Right atrium auricular region (tissue), 2 donors: ENCODE results near the gene DAW1. TPM values are rescaled to one million over a fixed set of nuclear protein-coding genes. Genes with fewer than 3 reads are reported as not detected.

Source experiments
- DNase-seq: peaks from one replicate; pipeline ENCODE4 v3.0.0-alpha.2; 2019; ENCODE audit warnings: low spot score
- H3K27ac ChIP-seq, 2 donors: fragments of 200-600 bp; sonication (generic); 1 replicate in 1 of 2; 2 replicates in 1 of 2; pipeline ENCODE4 v1.5.1; 2016 to 2019
- H3K27me3 ChIP-seq, 2 donors: fragments of 200-600 bp; sonication (generic); one replicate each; pipeline versions ENCODE4 v1.5.1 to v1.6.0; 2017 to 2019
- H3K36me3 ChIP-seq: fragments of 200-600 bp; sonication (generic); one replicate; pipeline ENCODE4 v1.5.1; 2016
- H3K4me1 ChIP-seq, 2 donors: fragments of 200-600 bp; sonication (generic); one replicate each; pipeline versions ENCODE4 v1.5.1 to v1.6.0; 2017 to 2019
- H3K4me3 ChIP-seq, 2 donors: fragments of 200-600 bp; sonication (generic); 1 replicate in 1 of 2; 2 replicates in 1 of 2; pipeline ENCODE4 v1.5.1; 2017 to 2019; ENCODE audit warnings: mild to moderate bottlenecking in 1 of 2, moderate library complexity in 1 of 2
- H3K9me3 ChIP-seq, 2 donors: fragments of 200-600 bp; sonication (generic); one replicate each; pipeline ENCODE4 v1.5.1; 2019
- CTCF ChIP-seq, 2 donors: fragments of 200-600 bp; sonication (generic); IDR thresholded peaks; one replicate each; pipeline ENCODE4 v1.5.1; 2019; ENCODE audit warnings: antibody characterized with exemption in 2 of 2
- total RNA-seq, 2 donors: library from RNA; depleted of rRNA; stranded (reverse); fragments of >200 nt; gene quantifications; one replicate each; pipeline ENCODE4 v1.1.0, GENCODE V29; 2016

The DAW1 gene
- total RNA-seq, 2 donors from 2014 or later = 0.43 TPM; not detected in 1

DNA sequence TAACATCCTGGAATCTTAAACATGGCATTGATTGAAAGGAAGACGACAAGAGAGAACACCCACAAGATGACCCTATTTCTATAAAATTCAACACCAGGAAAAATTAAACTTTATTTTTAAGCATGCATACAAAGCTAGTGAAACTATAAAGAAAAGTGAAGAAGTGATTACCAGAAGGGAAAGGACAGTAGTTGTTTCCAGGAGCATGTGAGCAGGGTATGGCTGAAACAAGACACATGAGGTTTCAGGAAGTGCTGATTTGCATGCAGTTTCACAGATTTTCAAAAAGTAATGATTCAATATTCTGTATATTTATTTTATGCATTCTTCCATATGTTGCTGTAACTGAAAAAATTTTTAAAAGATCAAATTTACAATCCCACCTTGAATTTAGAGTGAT is 24.6 kb upstream of the DAW1 start:
- Histone ChIP-seq H3K4me1 (no peaks in the 10 kb centered on the region), H3K27ac (no peak overlapping the region), H3K9me3 (no peaks in the 10 kb centered on the region), H3K36me3 (no peaks in the 10 kb centered on the region), H3K27me3 (no peaks in the 10 kb centered on the region), H3K4me3 (no peak overlapping the region)
- DNase-seq = no peak
- no peak for TF ChIP-seq CTCF (IDR thresholded peaks at IDR 0.05)

GRCh38 chr2:227848146-227848545 is 23.3 kb upstream of the DAW1 start:
- DNase-seq = no peak
- H3K9me3 ChIP-seq = no peaks in the 10 kb centered on the region
- H3K27ac ChIP-seq = no peak overlapping the region
- no peak overlapping the region for H3K4me3 ChIP-seq
- no peaks in the 10 kb centered on the region for H3K36me3 ChIP-seq
- H3K27me3 ChIP-seq = no peaks in the 10 kb centered on the region
- H3K4me1 ChIP-seq = no peaks in the 10 kb centered on the region
- no peak for TF ChIP-seq CTCF (IDR thresholded peaks at IDR 0.05)

DNA sequence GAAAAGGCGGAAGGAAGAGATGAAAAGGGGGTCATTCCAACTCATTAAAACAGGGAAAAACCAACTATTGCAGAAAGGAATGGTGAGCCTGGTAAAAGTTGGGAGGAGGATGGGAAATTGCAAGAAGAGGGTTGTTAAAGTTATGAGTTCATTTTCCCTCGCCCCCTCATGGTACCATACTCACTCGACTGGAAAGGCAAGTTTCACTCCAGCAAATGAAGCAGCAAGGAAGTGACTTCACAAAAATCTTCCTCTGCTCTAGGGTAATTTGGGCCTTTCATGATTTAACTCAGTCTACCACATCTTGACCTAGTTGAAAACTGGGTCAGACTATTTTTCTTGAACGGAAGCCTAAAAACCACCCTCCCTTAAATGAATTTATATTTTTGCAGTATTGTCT is 22.8 kb upstream of the DAW1 start:
- Histone ChIP-seq H3K36me3 (no peaks in the 10 kb centered on the region), H3K4me3 (no peak overlapping the region)
- no peak for DNase-seq

DNA sequence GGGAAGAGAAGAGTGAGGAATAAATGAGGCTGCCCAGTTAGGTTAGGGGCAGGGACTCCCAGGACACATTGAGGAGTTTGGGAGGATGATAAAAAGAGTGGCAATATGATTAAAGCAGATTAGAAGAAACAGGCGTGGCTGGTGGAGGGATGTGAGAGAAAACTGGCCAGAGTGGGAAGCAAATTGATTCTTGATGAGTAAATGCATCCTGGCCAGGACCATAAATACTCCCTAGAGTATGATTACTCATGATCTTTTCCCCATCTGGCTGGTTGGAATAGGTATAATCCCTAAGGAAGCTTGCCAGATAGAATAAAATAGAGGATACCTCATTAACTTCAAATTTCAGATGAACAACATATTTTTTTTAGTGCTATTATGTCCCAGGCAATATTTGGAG is 21.5 kb upstream of the DAW1 start:
- no peaks in the 10 kb centered on the region for H3K36me3 ChIP-seq
- no peaks in the 10 kb centered on the region for H3K4me1 ChIP-seq
- H3K9me3 ChIP-seq = no peaks in the 10 kb centered on the region
- no peak for DNase-seq
- no peak overlapping the region for H3K4me3 ChIP-seq
- no peaks in the 10 kb centered on the region for H3K27me3 ChIP-seq
- H3K27ac ChIP-seq = no peak overlapping the region
- TF ChIP-seq CTCF (IDR thresholded peaks at IDR 0.05) = no peak

More for the DNA sequence above, 22.8 kb upstream of the DAW1 start:
- Histone ChIP-seq H3K9me3 (no peaks in the 10 kb centered on the region), H3K27me3 (no peaks in the 10 kb centered on the region), H3K4me1 (no peaks in the 10 kb centered on the region), H3K27ac (no peak overlapping the region)
- no peak for TF ChIP-seq CTCF (IDR thresholded peaks at IDR 0.05)

- TF ChIP-seq CTCF (IDR thresholded peaks at IDR 0.05) = no peak
- Histone ChIP-seq H3K4me1 (no peaks in the 10 kb centered on the region), H3K4me3 (no peak overlapping the region), H3K27ac (no peak overlapping the region), H3K36me3 (no peaks in the 10 kb centered on the region), H3K9me3 (no peaks in the 10 kb centered on the region), H3K27me3 (no peaks in the 10 kb centered on the region)
- no peak for DNase-seq
Observed at GRCh38 chr2:227853204-227853629, 18.2 kb upstream of the DAW1 start.

GRCh38 chr2:227853765-227854271 is 17.6 kb upstream of the DAW1 start:
- DNase-seq = no peak
- Histone ChIP-seq H3K36me3 (no peaks in the 10 kb centered on the region), H3K27ac (no peak overlapping the region), H3K4me1 (no peaks in the 10 kb centered on the region), H3K4me3 (no peak overlapping the region), H3K9me3 (no peaks in the 10 kb centered on the region), H3K27me3 (no peaks in the 10 kb centered on the region)
- no peak for TF ChIP-seq CTCF (IDR thresholded peaks at IDR 0.05)
